SU-DHL-6 (cell line): ENCODE data around the gene FMNL1.

Experiments used
- H2AFZ ChIP-seq: fragments of 200-600 bp; sonication (generic); 2 replicates; pipeline ENCODE4 v1.6.1; 2014; ENCODE audit warnings: low read depth, mild to moderate bottlenecking, moderate library complexity, mixed read lengths, antibody characterized with exemption, low read length; ENCODE audit not compliant: severe bottlenecking
- H3F3A ChIP-seq: fragments of 200-600 bp; shearing (Covaris generic); 2 replicates; pipeline ENCODE4 v1.6.0; 2016; ENCODE audit warnings: antibody characterized with exemption, mild to moderate bottlenecking; ENCODE audit not compliant: insufficient read depth
- H3K27ac ChIP-seq: fragments of 200-600 bp; sonication (generic); 2 replicates; pipeline ENCODE4 v1.5.1; 2016; ENCODE audit warnings: low read depth, mild to moderate bottlenecking, low read length, moderate library complexity, mixed read lengths
- H3K27me3 ChIP-seq: fragments of 200-600 bp; sonication (generic), shearing (Covaris generic); 2 replicates; pipeline ENCODE4 v1.6.0; 2014; ENCODE audit warnings: mild to moderate bottlenecking, low read length
- H3K36me3 ChIP-seq: fragments of 200-600 bp; sonication (generic); 2 replicates; pipeline ENCODE4 v1.6.1; 2014; ENCODE audit warnings: mild to moderate bottlenecking, low read length, mixed read lengths
- H3K4me2 ChIP-seq: fragments of 300-600, 200-600 bp; shearing (Covaris generic), sonication (generic); 2 replicates; pipeline ENCODE4 v1.6.0; 2014; ENCODE audit warnings: low read length, low read depth, mild to moderate bottlenecking; ENCODE audit not compliant: poor library complexity, severe bottlenecking
- H3K4me3 ChIP-seq: fragments of 200-600 bp; sonication (generic); 2 replicates; pipeline ENCODE4 v1.5.1; 2014; ENCODE audit warnings: antibody characterized with exemption, low read length, mild to moderate bottlenecking, mixed read lengths; ENCODE audit not compliant: insufficient read depth, poor library complexity, severe bottlenecking
- H3K79me2 ChIP-seq: fragments of 200-600 bp; sonication (generic); 2 replicates; pipeline ENCODE4 v1.6.1; 2014; ENCODE audit warnings: mild to moderate bottlenecking, low read length, moderate library complexity; ENCODE audit not compliant: insufficient read depth
- H3K9ac ChIP-seq: fragments of 200-600 bp; sonication (generic); 2 replicates; pipeline ENCODE4 v1.7.0; 2014; ENCODE audit warnings: mild to moderate bottlenecking, low read length
- H3K9me2 ChIP-seq: fragments of 200-600 bp; sonication (generic); replicated peaks from 2 replicates; pipeline ENCODE4 v1.6.1; 2014; ENCODE audit warnings: low read length; ENCODE audit not compliant: insufficient read depth
- H3K9me3 ChIP-seq: fragments of 200-600 bp; sonication (generic); 2 replicates; pipeline ENCODE4 v1.6.1; 2014; ENCODE audit warnings: low read length, mixed read lengths; ENCODE audit not compliant: insufficient read depth
- H4K20me1 ChIP-seq: fragments of 200-600 bp; sonication (generic); 2 replicates; pipeline ENCODE4 v1.6.1; 2014; ENCODE audit warnings: low read depth, mild to moderate bottlenecking, antibody characterized with exemption, low read length, moderate library complexity, mixed read lengths
- EZH2phosphoT487 ChIP-seq: fragments of 200-600 bp; sonication (generic), shearing (Covaris generic); conservative IDR thresholded peaks from 2 replicates; pipeline ENCODE4 v1.6.1; 2018; ENCODE audit warnings: mild to moderate bottlenecking, antibody characterized with exemption, low read length, moderate library complexity, mixed read lengths
- TF ChIP-seq, protein P1 (sequence below): fragments of 200-600 bp; sonication (generic); IDR thresholded peaks from one replicate; pipeline ENCODE4 v1.5.1; 2017; ENCODE audit warnings: antibody characterized with exemption, mild to moderate bottlenecking, low read length, moderate library complexity; ENCODE audit not compliant: insufficient read depth, poor library complexity, severe bottlenecking

FMNL1 gene

GRCh38 chr17:45226576-45226975 lies 4.9 kb downstream of the FMNL1 start:
- peaks cover 70% of the 10 kb centered on the region for H3F3A ChIP-seq
- H3K36me3 ChIP-seq, result no peaks in the 10 kb centered on the region
- TF ChIP-seq, protein P1, sequence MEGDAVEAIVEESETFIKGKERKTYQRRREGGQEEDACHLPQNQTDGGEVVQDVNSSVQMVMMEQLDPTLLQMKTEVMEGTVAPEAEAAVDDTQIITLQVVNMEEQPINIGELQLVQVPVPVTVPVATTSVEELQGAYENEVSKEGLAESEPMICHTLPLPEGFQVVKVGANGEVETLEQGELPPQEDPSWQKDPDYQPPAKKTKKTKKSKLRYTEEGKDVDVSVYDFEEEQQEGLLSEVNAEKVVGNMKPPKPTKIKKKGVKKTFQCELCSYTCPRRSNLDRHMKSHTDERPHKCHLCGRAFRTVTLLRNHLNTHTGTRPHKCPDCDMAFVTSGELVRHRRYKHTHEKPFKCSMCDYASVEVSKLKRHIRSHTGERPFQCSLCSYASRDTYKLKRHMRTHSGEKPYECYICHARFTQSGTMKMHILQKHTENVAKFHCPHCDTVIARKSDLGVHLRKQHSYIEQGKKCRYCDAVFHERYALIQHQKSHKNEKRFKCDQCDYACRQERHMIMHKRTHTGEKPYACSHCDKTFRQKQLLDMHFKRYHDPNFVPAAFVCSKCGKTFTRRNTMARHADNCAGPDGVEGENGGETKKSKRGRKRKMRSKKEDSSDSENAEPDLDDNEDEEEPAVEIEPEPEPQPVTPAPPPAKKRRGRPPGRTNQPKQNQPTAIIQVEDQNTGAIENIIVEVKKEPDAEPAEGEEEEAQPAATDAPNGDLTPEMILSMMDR, result no peak
- TF ChIP-seq EZH2phosphoT487, result no peak
- peaks cover 65% of the 10 kb centered on the region for H3K79me2 ChIP-seq
- peak overlapping the region; percentile 48 for H3K4me3 ChIP-seq
- no peak overlapping the region for H2AFZ ChIP-seq
- peak overlapping the region; percentile 98 for H3K9ac ChIP-seq
- no peaks in the 10 kb centered on the region for H4K20me1 ChIP-seq
- peak overlapping the region; percentile 99 for H3K27ac ChIP-seq
- peak overlapping the region; percentile 92 for H3K4me2 ChIP-seq
- no peaks in the 10 kb centered on the region for H3K27me3 ChIP-seq
- H3K9me3 ChIP-seq, result no peaks in the 10 kb centered on the region
- H3K9me2 ChIP-seq, result no peaks in the 10 kb centered on the region

GRCh38 chr17:45227101-45227925 lies 5.6 kb downstream of the FMNL1 start:
- peak overlapping the region; percentile 99 for H3K27ac ChIP-seq
- no peaks in the 10 kb centered on the region for H4K20me1 ChIP-seq
- no peaks in the 10 kb centered on the region for H3K36me3 ChIP-seq
- no peak for TF ChIP-seq EZH2phosphoT487
- TF ChIP-seq, protein P1, result no peak
- H3K4me3 ChIP-seq, result peak overlapping the region; percentile 48
- H3F3A ChIP-seq, result peaks cover 70% of the 10 kb centered on the region
- H3K9me3 ChIP-seq, result no peaks in the 10 kb centered on the region
- H3K9me2 ChIP-seq, result no peaks in the 10 kb centered on the region
- no peaks in the 10 kb centered on the region for H3K27me3 ChIP-seq
- H3K4me2 ChIP-seq, result peak overlapping the region; percentile 92
- no peak overlapping the region for H2AFZ ChIP-seq
- H3K9ac ChIP-seq, result peak overlapping the region; percentile 98
- peaks cover 71% of the 10 kb centered on the region for H3K79me2 ChIP-seq

DNA sequence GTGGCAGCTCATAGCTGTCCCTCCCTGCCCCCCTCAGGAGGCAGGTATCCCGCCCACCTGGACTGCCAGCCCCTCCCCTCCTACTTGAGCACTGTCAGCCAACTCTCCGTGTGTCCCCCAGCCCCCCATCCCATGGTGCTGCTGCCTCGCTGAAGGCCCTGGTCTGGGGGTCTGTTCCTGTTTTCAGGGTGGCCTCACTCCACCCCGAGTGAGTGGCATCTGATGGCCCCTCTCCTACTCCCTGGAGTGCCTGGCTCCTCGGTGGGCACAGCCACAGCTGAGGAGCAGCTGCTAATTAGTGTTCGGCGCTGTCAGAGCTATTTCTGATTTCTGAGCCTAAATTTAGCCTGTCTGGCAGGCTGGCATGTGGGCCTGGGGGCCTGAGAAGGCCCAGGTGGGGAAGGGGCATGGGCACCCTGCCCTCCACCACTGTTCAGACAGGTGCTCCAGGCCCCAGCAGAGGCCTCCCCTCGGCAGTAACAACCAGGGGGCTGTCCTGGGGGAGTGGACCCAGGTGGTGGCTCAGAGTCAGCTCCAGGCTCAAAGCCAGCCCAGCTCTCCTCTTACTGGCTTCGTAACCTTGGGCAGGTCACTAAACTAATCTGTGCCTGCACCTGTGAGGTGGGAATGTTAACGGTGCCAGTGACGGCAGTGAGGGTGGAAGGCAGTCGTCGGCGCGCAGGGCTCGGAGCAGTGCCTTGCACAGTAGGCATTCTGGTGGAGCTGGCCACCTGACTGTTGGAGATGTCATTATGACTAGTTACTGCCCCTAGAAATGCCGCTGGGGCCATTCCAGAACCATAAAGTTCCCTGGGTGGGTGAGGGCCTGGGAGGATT lies 6.5 kb downstream of the FMNL1 start:
- Histone ChIP-seq H3K9ac (peak overlapping the region; percentile 98), H3K9me2 (no peaks in the 10 kb centered on the region), H3K4me3 (peak overlapping the region; percentile 48), H4K20me1 (no peaks in the 10 kb centered on the region), H3F3A (peaks cover 67% of the 10 kb centered on the region), H3K4me2 (peak overlapping the region; percentile 92), H3K27ac (peak overlapping the region; percentile 99), H2AFZ (no peak overlapping the region), H3K36me3 (no peaks in the 10 kb centered on the region), H3K27me3 (no peaks in the 10 kb centered on the region), H3K9me3 (no peaks in the 10 kb centered on the region), H3K79me2 (peaks cover 64% of the 10 kb centered on the region)
- TF ChIP-seq, protein P1, result no peak
- no peak for TF ChIP-seq EZH2phosphoT487
